Smooth muscle cell of trachea (primary cell): ENCODE results near the gene MAP2K7. TPM values are rescaled to one million over a fixed set of nuclear protein-coding genes. Genes with fewer than 3 reads are reported as not detected.

Experiments used
- total RNA-seq: library from RNA; depleted of rRNA; stranded (reverse); fragments of >200 nt; gene quantifications from 2 replicates; pipeline ENCODE4 v1.2.1, GENCODE V29; 2014

Gene MAP2K7
- total RNA-seq: 9.5 and 14.1 TPM in 2 replicates

GRCh38 chr19:7903244-7904073, at the start of gene MAP2K7:
MAP2K7 (plus strand) TSS chr19:7903877; CDS start chr19:7903945, 68 bp downstream.

GRCh38 chr19:7874076-7874896, 29.4 kb upstream of the MAP2K7 start, which contains the start of gene PRR36:
PRR36 (minus strand) TSS chr19:7874390; CDS start chr19:7873689, 701 bp downstream.

GRCh38 chr19:7888145-7888825, 15.4 kb upstream of the MAP2K7 start, which contains the start of gene LRRC8E:
LRRC8E (plus strand) TSS chr19:7888510; CDS start chr19:7895604, 7,094 bp downstream.

GRCh38 chr19:7914598-7915045, 10.9 kb downstream of the MAP2K7 start, which contains the start of gene TGFBR3L:
TGFBR3L (plus strand) TSS chr19:7914830.

GRCh38 chr19:7919610-7920518, 16.2 kb downstream of the MAP2K7 start, which contains the start of gene SNAPC2:
SNAPC2 (plus strand) TSS chr19:7920338; CDS start chr19:7920367, 29 bp downstream.

GRCh38 chr19:7926021-7926726, 22.5 kb downstream of the MAP2K7 start, which contains the start of gene CTXN1:
CTXN1 (minus strand) TSS chr19:7926135; CDS start chr19:7925538, 597 bp downstream.

GRCh38 chr19:7943444-7944176, 39.9 kb downstream of the MAP2K7 start, which contains the start of gene TIMM44:
TIMM44 (minus strand) TSS chr19:7943666; CDS start chr19:7943651, 15 bp downstream.

Other genes with a start within 250 kb of the MAP2K7 start
- gene RETN, start 234.8 kb upstream of the MAP2K7 start, total RNA-seq: not detected in 2 replicates
- not detected in 2 replicates for gene MCEMP1, start 226.8 kb upstream of the MAP2K7 start, total RNA-seq
- gene TRAPPC5, start 223.0 kb upstream of the MAP2K7 start, total RNA-seq: 55.4 and 125 TPM in 2 replicates
- not detected in 2 replicates for gene FCER2, start 201.7 kb upstream of the MAP2K7 start, total RNA-seq
- not detected in 2 replicates for gene CLEC4G, start 171.8 kb upstream of the MAP2K7 start, total RNA-seq
- gene CD209, start 156.3 kb upstream of the MAP2K7 start, total RNA-seq: not detected in 2 replicates
- not detected in 2 replicates for gene CLEC4M, start 140.6 kb upstream of the MAP2K7 start, total RNA-seq
- gene EVI5L, start 73.7 kb upstream of the MAP2K7 start, total RNA-seq: 19.2 and 32.6 TPM in 2 replicates
- gene PRR36, start 29.5 kb upstream of the MAP2K7 start, total RNA-seq: under 0.01 TPM in 1 of 2 replicates, not detected in the other
- gene LRRC8E, start 15.4 kb upstream of the MAP2K7 start, total RNA-seq: 6.0 and 7.4 TPM in 2 replicates
- gene TGFBR3L, start 11.0 kb downstream of the MAP2K7 start, total RNA-seq: 0.58 and 4.1 TPM in 2 replicates
- gene SNAPC2, start 16.5 kb downstream of the MAP2K7 start, total RNA-seq: 22.3 and 36.7 TPM in 2 replicates
- gene CTXN1, start 22.3 kb downstream of the MAP2K7 start, total RNA-seq: 1.7 and 2.5 TPM in 2 replicates
- 46.3 and 48.9 TPM in 2 replicates for gene TIMM44, start 39.8 kb downstream of the MAP2K7 start, total RNA-seq
- 32.9 and 47.0 TPM in 2 replicates for gene ELAVL1, start 101.8 kb downstream of the MAP2K7 start, total RNA-seq
- not detected in 2 replicates for gene CCL25, start 148.9 kb downstream of the MAP2K7 start, total RNA-seq
- not detected in 2 replicates for gene FBN3, start 245.7 kb downstream of the MAP2K7 start, total RNA-seq